ENCODE measurements around the gene DPYD.

The DPYD gene

GRCh38 chr1:97744977-97745376 is 175.9 kb downstream of the DPYD start:
- Mint-ChIP-seq H3K27me3 (no peaks in the 10 kb centered on the region), H3K9me3 (no peaks in the 10 kb centered on the region), H3K36me3 (no peaks in the 10 kb centered on the region), H3K4me1 (no peaks in the 10 kb centered on the region), H3K27ac (no peak overlapping the region), H3K4me3 (no peak overlapping the region)
- no peak for ATAC-seq

GRCh38 chr1:97743129-97743528 is 177.7 kb downstream of the DPYD start:
- Mint-ChIP-seq H3K4me3 (no peak overlapping the region), H3K9me3 (no peaks in the 10 kb centered on the region), H3K4me1 (no peaks in the 10 kb centered on the region), H3K36me3 (no peaks in the 10 kb centered on the region), H3K27ac (no peak overlapping the region), H3K27me3 (no peaks in the 10 kb centered on the region)
- ATAC-seq: no peak

GRCh38 chr1:97740891-97741290 is 179.9 kb downstream of the DPYD start:
- no peaks in the 10 kb centered on the region for H3K27me3 Mint-ChIP-seq

DNA sequence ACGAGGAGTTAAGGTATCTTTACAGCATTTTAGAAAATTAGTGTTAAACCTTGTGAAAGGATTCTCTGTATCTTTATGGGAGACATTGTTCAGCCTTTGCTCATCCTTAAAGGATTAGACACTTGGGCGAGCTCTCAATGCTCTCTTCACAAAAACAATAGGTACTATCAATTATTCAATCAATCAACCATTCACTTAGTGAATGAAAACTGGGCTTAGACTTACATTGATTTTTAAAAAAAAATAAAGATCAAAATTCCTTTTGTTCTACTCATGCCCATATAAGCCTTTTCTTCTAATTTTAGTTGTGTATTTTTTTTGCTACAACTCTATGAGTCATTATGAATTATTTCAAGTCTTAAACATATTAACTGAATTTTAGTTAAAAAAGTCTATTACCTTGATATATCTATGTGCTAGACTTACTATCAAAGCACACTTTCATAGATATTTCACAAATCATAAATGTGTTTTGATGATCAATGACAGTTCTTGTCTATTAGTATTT is 181.2 kb downstream of the DPYD start:
- Mint-ChIP-seq H3K27ac (no peak overlapping the region), H3K4me1 (no peaks in the 10 kb centered on the region), H3K9me3 (no peaks in the 10 kb centered on the region), H3K27me3 (no peaks in the 10 kb centered on the region), H3K4me3 (no peak overlapping the region), H3K36me3 (no peaks in the 10 kb centered on the region)
- no peak for ATAC-seq

More at GRCh38 chr1:97740891-97741290, 179.9 kb downstream of the DPYD start:
- no peaks in the 10 kb centered on the region for H3K36me3 Mint-ChIP-seq
- no peaks in the 10 kb centered on the region for H3K9me3 Mint-ChIP-seq
- no peak for ATAC-seq
- no peak overlapping the region for H3K4me3 Mint-ChIP-seq
- no peak overlapping the region for H3K27ac Mint-ChIP-seq
- H3K4me1 Mint-ChIP-seq: no peaks in the 10 kb centered on the region

GRCh38 chr1:97738270-97738669 is 182.6 kb downstream of the DPYD start:
- Mint-ChIP-seq H3K4me3 (no peak overlapping the region), H3K4me1 (no peaks in the 10 kb centered on the region), H3K27ac (no peak overlapping the region), H3K36me3 (no peaks in the 10 kb centered on the region), H3K27me3 (no peaks in the 10 kb centered on the region), H3K9me3 (no peaks in the 10 kb centered on the region)
- ATAC-seq: no peak

DNA sequence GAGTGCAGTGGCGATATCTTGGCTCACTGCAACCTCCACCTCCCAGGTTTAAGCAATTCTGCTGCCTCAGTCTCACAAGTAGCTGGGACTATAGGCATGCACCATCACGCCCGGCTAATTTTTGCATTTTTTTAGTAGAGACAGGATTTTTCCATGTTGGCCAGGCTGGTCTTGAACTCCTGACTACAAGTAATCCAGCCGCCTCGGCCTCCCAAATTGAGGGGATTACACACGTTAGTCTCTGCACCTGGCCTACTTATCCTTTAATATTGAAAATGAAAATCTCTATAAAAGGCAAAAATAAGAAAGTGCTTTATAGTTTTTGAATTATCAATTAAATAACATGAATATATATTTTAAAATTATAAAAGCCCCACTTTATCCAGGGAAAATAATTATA is 190.6 kb downstream of the DPYD start:
- ATAC-seq: no peak
- Mint-ChIP-seq H3K4me3 (no peak overlapping the region), H3K36me3 (no peaks in the 10 kb centered on the region), H3K9me3 (no peaks in the 10 kb centered on the region), H3K27me3 (no peaks in the 10 kb centered on the region), H3K4me1 (no peaks in the 10 kb centered on the region), H3K27ac (no peak overlapping the region)

DNA sequence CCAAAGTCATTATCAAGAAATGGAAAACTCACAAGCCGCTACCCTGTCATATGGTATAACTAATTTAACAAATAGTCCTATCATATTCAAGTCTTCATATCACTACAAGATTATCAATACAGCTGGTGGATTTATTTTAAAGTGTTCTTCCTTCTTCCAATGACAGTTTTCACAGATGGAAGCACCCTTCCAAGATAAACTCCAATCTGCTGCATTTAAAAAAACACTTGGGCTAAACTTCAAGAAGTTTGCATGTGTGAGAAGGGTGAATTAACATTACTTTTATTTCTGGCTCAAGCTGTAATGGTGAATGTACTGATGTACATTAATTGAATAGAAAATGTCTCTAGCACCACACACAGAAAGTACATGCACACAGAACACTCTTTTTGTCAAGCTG is 192.4 kb downstream of the DPYD start:
- Mint-ChIP-seq H3K36me3 (no peaks in the 10 kb centered on the region), H3K4me1 (no peaks in the 10 kb centered on the region), H3K27me3 (no peaks in the 10 kb centered on the region), H3K27ac (no peak overlapping the region), H3K9me3 (no peaks in the 10 kb centered on the region), H3K4me3 (no peak overlapping the region)
- ATAC-seq: no peak

DNA sequence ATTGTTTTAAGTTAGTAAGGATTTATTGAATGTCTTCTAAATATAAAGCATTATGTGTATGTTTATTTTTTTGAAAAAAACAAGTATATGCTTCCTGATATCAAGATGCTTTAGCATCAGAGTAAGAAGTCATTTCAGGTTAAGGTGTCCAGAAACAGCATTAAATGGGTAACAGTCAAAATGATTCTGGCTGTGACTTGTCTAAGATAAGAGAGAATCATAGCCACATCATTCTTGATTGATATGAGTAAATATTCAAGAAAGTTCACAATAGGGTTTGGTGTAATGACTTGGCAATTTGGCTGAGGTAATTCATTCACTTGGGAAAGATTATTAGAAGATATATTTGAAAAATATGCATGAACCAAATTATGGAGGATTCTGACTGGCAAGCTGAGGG is 193.8 kb downstream of the DPYD start:
- Mint-ChIP-seq H3K4me3 (no peak overlapping the region), H3K27ac (no peak overlapping the region), H3K36me3 (no peaks in the 10 kb centered on the region), H3K9me3 (no peaks in the 10 kb centered on the region), H3K4me1 (no peaks in the 10 kb centered on the region), H3K27me3 (no peaks in the 10 kb centered on the region)
- ATAC-seq: no peak

GRCh38 chr1:97726386-97726785 is 194.4 kb downstream of the DPYD start:
- ATAC-seq: no peak
- H3K27me3 Mint-ChIP-seq: no peaks in the 10 kb centered on the region
- no peaks in the 10 kb centered on the region for H3K36me3 Mint-ChIP-seq
- no peak overlapping the region for H3K4me3 Mint-ChIP-seq
- H3K9me3 Mint-ChIP-seq: no peaks in the 10 kb centered on the region
- no peaks in the 10 kb centered on the region for H3K4me1 Mint-ChIP-seq
- H3K27ac Mint-ChIP-seq: no peak overlapping the region

GRCh38 chr1:97721221-97721620 is 199.6 kb downstream of the DPYD start:
- H3K27me3 Mint-ChIP-seq: no peaks in the 10 kb centered on the region
- peaks cover 13% of the 10 kb centered on the region for H3K36me3 Mint-ChIP-seq
- ATAC-seq: no peak
- no peaks in the 10 kb centered on the region for H3K4me1 Mint-ChIP-seq
- H3K27ac Mint-ChIP-seq: no peak overlapping the region
- peaks cover 6% of the 10 kb centered on the region for H3K9me3 Mint-ChIP-seq
- no peak overlapping the region for H3K4me3 Mint-ChIP-seq

DNA sequence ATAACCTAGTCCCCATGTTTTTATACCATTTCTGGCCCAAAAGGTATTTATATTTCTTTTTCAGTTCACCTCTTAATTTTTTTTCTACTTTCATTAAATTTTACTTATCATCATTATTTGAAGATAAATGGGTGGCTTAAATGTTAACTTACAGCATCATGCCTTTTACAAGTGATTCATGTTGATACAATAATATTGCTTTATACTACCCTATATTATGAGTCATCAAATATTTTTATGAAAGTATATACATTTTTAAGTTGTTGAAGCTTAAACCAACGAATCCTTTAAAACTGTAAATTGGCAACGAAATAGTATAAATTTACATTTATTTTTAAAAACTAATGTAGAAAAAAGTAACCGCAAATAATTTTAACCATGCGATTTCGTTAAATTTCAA is 207.9 kb downstream of the DPYD start:
- Mint-ChIP-seq H3K4me3 (no peak overlapping the region), H3K4me1 (no peaks in the 10 kb centered on the region), H3K9me3 (peaks cover 3% of the 10 kb centered on the region), H3K36me3 (peaks cover 6% of the 10 kb centered on the region), H3K27ac (no peak overlapping the region), H3K27me3 (no peaks in the 10 kb centered on the region)
- ATAC-seq: no peak

DNA sequence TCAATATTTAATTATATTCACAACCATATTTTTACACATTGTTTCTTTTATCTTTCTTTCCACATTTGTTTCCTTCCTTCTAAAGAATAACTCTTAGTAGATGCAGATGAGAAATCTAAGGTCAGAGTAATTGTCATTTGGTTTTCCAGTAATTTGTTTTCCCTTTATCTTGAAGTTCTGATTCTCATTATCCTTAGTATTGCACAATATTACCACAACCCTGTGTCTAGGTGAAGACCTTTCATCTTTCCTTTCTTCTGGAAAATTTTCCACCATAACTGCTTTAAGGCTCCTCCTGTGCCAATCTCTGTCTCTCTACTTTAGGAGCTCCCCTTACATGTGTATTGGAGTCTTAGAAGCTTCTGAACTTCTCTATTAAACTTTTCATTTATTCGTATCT is 209.0 kb downstream of the DPYD start:
- Mint-ChIP-seq H3K27ac (no peak overlapping the region), H3K4me3 (no peak overlapping the region), H3K9me3 (no peaks in the 10 kb centered on the region), H3K4me1 (no peaks in the 10 kb centered on the region), H3K36me3 (no peaks in the 10 kb centered on the region), H3K27me3 (no peaks in the 10 kb centered on the region)
- ATAC-seq: no peak

DNA sequence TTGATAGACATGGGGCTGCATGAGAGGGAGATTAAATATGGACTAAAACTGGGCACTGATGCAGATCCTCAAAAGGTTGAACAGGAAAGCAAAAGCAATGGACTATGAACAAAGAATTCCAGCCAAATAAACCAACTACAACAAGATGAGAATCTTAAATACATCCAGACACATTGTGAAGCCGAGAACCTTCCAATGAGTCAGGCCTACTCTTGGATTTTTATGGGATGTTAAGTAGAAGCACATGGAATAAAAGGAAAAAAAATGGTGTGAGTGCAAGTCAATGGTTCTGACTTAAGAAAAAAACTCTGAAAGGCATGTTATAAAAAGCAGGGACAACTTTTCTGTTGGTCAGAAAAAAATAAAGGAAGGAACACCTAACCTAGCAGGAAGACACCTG is 227.2 kb downstream of the DPYD start:
- Mint-ChIP-seq H3K27ac (no peak overlapping the region), H3K4me1 (no peaks in the 10 kb centered on the region), H3K36me3 (no peaks in the 10 kb centered on the region), H3K27me3 (no peaks in the 10 kb centered on the region), H3K9me3 (no peaks in the 10 kb centered on the region), H3K4me3 (no peak overlapping the region)
- ATAC-seq: no peak

GRCh38 chr1:97691325-97691724 is 229.5 kb downstream of the DPYD start:
- peaks cover 12% of the 10 kb centered on the region for H3K36me3 Mint-ChIP-seq

GRCh38 chr1:97685360-97685759 is 235.5 kb downstream of the DPYD start:
- ATAC-seq: no peak

More at GRCh38 chr1:97691325-97691724, 229.5 kb downstream of the DPYD start:
- no peak for ATAC-seq
- no peak overlapping the region for H3K4me3 Mint-ChIP-seq
- H3K27me3 Mint-ChIP-seq: no peaks in the 10 kb centered on the region
- no peaks in the 10 kb centered on the region for H3K4me1 Mint-ChIP-seq
- H3K27ac Mint-ChIP-seq: no peak overlapping the region
- peaks cover 3% of the 10 kb centered on the region for H3K9me3 Mint-ChIP-seq

GRCh38 chr1:97680894-97681293 is 239.9 kb downstream of the DPYD start:
- H3K27me3 Mint-ChIP-seq: no peaks in the 10 kb centered on the region
- no peak overlapping the region for H3K4me3 Mint-ChIP-seq
- no peaks in the 10 kb centered on the region for H3K4me1 Mint-ChIP-seq
- no peak for ATAC-seq
- H3K9me3 Mint-ChIP-seq: no peaks in the 10 kb centered on the region
- H3K27ac Mint-ChIP-seq: no peak overlapping the region
- H3K36me3 Mint-ChIP-seq: peaks cover 12% of the 10 kb centered on the region

More at GRCh38 chr1:97685360-97685759, 235.5 kb downstream of the DPYD start:
- no peaks in the 10 kb centered on the region for H3K27me3 Mint-ChIP-seq
- H3K9me3 Mint-ChIP-seq: peaks cover 3% of the 10 kb centered on the region
- H3K4me3 Mint-ChIP-seq: no peak overlapping the region
- no peak overlapping the region for H3K27ac Mint-ChIP-seq
- peaks cover 22% of the 10 kb centered on the region for H3K36me3 Mint-ChIP-seq
- H3K4me1 Mint-ChIP-seq: no peaks in the 10 kb centered on the region

DNA sequence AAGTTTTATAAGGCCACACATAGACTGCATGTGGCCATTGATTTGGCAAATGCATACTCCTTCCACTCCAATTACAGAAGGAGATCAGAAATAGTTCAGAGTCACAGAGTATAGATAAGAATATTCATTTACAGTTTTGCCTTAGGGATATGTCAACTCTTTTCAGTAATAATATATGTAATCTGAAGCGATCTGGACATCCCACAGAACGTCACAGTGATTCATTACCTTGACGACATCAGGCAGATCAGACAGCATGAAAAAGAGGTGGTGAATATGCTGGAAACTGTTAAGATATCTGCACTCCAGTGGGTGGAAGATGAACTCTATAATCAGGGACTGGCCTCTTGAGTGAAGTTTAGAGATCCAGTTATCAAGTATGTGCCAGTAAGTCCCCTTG is 240.4 kb downstream of the DPYD start:
- no peak overlapping the region for H3K27ac Mint-ChIP-seq
- H3K9me3 Mint-ChIP-seq: no peaks in the 10 kb centered on the region
- no peak for ATAC-seq
- H3K4me1 Mint-ChIP-seq: no peaks in the 10 kb centered on the region
- no peaks in the 10 kb centered on the region for H3K27me3 Mint-ChIP-seq
- H3K36me3 Mint-ChIP-seq: peaks cover 10% of the 10 kb centered on the region
- no peak overlapping the region for H3K4me3 Mint-ChIP-seq

Data from stimulated activated memory B cell treated with anti-CD40 and anti-IgM and Interleukin-4, amounts not matched to agents 10 μg/mL and 1 μg/mL and 100 μg/mL, for 72 hours (primary cell).